Stimulated activated CD8-positive, alpha-beta memory T cell treated with anti-CD3 and anti-CD28 coated beads, Interleukin-4, amount 100 ng/mL, for 1 hour (primary cell): ENCODE results near the gene TEX14.
A peak's percentile ranks its signal among the peaks of the same experiment; 100 is the strongest.
"Not testable (repeated sequence)": the region's sequence is repeated elsewhere in the genome, so short reads cannot be mapped to it uniquely, and the experiment has no call there.

Experiments used
- DNase-seq, 2 donors: peaks; one replicate each; pipeline ENCODE4 v3.0.0-alpha.2; 2020; ENCODE audit warnings: low read depth in 2 of 2, low spot score in 1 of 2

TEX14 gene

DNA sequence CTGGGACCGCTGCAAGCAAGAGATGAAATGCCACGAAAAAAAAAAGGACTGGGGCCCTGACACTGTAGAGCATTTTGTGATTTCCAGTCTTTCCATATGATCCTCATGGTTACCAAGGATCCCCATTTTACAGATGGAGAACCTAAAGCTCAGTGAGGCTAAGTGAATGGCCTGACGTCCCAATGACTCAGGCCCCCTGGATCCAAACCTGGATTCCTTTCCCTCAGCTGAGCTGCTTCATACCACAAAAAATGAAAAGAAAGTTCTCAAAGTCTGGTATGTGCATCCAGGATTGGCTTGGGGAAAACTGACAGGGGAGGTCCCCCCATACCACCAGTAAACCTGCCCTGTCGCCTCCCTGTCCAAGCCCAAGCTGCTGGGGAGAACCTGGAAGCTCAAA is 80.5 kb downstream of the TEX14 start:
- DNase-seq, result no peak

GRCh38 chr17:58606934-58607333 is 84.9 kb downstream of the TEX14 start:
- DNase-seq, result no peak

GRCh38 chr17:58605986-58606385 is 85.9 kb downstream of the TEX14 start:
- DNase-seq, result no peak

GRCh38 chr17:58605470-58605869 is 86.4 kb downstream of the TEX14 start:
- DNase-seq, result no peak

- DNase-seq, result no peak
Measured at GRCh38 chr17:58601976-58602375, 89.9 kb downstream of the TEX14 start.

- DNase-seq, result no peak
Measured at GRCh38 chr17:58597371-58597770, 94.5 kb downstream of the TEX14 start.

DNA sequence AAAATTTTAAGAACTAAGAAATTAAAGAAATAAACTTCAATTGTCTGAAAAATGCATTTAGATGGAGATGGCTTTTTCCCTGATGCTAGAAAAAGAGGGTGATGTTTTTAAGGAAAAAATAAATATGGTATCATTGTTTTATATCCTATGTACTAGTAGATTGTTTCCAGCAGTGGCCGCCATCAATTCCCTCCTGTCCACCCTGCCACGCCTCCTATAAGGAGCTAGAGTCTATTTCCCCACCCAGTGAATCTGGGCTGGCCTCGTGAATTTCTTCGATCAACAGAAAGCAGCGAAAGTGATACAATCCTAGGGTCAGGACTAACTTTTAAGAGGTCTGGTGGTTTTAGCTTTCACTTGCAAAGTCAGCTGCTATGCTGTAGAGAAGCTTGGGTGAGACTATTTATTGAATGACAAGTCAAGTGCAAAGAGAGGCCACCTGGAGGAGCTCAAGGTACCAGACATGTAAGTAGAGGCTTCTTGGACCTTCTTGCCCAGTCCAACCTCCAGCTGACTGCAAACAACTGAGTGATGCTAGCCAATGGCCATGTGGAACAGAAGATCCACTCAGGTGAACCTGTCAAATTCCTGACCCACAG is 96.6 kb downstream of the TEX14 start:
- no peak for DNase-seq

- no peak for DNase-seq
Measured at GRCh38 chr17:58593123-58593522, 98.7 kb downstream of the TEX14 start.

DNA sequence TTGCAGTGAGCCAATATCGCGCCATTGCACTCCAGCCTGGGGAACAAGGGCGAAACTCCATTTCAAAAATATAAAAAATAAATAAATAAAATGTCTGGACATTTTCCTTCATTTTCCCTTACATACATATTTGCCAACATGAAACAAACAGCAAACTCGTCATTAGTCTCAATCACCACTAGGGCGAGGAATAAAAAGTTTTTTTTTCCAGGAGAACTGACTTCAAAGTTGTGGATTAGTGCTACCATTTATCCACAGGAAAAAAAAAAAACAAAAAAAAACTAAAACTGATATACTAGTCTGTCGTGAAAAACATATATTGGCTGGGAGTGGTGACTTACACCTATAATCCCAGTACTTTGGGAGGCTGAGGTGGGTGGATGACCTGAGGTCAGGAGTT is 100.4 kb downstream of the TEX14 start:
- DNase-seq, result no peak

DNA sequence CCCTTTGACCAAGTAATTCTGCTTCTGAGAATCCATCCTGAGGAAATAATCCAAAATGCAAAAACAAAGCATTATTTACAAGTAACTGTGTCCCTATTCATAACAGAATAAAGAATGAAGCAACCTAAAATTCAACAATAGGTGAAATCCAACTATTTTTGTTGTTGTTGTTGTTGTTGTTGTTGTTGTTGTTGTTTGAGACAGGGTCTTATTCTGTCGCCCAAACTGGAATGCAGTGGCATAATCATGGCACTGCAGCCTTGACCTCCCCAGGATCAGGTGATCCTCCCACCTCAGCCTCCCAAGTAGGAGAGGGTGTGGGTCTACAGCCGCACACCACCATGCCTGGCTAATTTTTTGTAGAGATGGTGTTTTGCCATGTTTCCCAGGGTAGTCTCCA is 101.5 kb downstream of the TEX14 start:
- no peak for DNase-seq

- peak; percentile 14 to 35 for DNase-seq
Measured at GRCh38 chr17:58587713-58588117, 104.1 kb downstream of the TEX14 start.

DNA sequence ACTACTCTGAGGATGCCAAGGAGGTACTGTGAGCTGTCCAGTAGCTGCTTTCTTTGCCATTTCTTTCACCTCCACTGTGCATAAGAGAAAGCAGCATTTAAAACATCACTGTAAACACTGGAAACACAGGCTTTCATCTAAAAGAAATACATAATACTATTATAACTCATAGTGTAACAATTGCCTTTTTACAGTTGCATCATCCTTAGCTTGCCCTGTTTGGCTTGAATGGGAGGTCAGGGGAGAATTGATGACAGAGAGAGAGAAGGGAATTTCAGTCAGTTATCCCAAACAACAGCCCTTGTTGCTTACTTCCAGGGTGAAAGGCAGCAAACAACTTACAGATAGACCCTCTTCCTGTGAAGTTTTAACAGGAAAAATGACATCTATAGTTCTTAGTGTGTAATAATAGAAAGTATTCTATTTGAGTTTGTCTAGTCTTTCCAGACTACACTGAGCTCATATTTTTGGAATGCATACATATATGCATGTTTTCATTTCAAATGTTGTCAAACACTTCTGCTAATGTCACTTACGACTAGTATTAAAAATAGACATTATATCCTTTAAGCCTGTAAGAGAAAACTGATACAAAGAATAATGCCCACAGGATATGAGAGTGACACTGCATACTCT is 105.7 kb downstream of the TEX14 start:
- DNase-seq, result no peak

GRCh38 chr17:58585554-58585953 is 106.3 kb downstream of the TEX14 start:
- no peak for DNase-seq

- no peak for DNase-seq
Measured at GRCh38 chr17:58583486-58583885, 108.4 kb downstream of the TEX14 start.

DNA sequence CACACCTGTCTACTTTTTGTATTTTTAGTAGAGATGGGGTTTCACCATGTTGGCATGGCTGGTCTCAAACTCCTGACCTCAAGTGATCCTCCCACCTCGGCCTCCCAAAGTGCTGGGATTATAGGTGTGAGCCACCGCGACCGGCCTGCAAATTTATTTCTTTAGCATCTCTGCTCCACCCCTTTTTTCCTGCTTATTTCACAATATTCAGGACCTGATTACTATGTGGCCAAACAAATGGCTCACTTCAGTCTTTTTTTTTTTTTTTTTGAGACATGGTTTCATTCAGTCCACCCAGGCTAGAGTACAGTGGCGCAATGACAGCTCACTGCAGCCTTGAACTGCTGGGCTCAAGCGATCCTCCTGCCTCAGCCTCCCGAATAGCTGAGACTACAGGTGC is 109.1 kb downstream of the TEX14 start:
- DNase-seq, result not testable (repeated sequence)

DNA sequence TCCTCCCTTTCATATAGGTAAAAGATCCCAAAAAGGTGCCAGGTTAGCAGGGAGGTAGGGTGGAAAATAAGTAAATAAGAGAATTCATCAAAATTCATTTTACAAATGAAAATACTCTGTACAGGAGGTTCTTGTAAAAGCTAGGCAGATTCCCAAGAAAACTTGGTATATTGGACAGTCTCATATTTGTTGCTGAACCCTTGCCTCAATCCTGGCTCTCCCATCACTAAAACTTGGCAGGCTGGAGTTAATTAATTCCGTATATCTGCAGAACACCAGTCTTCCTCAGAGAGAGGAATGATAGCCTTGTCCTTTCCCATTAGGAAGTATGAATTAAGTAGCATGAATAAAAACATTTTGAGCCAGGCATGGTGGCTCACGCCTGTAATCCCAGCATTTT is 111.2 kb downstream of the TEX14 start:
- DNase-seq, result no peak

GRCh38 chr17:58577696-58578095 is 114.1 kb downstream of the TEX14 start:
- peak; percentile 5 to 15 for DNase-seq

- DNase-seq, result no peak
Measured at GRCh38 chr17:58576679-58577367, 115.0 kb downstream of the TEX14 start.

GRCh38 chr17:58575511-58575910 is 116.3 kb downstream of the TEX14 start:
- no peak for DNase-seq

DNA sequence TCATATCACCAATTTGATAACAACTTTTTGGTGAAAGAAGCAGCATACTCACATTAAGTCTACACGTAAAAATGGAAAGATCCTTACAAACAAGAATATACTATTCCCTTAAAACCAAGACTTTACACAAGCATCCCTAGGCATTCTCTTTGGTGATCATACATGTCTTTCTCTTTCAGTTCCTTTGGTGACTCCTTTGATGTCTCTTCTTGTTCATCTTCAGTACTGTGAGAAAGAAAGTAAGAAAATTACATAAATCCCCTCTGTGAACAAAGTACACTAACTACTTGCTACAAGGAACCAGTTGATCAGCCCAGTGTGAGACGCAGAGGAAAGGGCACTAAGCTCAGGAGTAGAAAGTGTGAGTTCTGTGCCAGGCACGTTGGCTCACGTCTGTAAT is 117.8 kb downstream of the TEX14 start:
- DNase-seq, result no peak

DNA sequence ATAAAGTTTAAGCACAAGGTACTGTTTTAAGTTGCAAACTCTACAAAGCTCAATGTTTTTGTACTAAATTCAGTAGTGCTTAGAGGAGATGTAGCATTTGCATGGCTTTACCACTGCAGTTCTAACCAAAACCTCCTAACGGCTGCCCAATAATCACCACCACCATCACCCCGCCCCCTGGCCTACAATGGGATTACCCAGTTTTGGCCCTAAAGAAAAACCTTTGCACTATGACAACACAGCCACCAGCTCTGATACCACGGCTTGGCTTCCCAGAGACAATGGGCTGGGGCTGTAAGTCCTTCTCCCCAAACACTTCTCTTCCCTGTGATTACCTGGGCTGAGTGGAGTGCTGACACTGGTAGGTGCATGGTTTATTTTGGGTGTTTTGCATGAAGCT is 119.0 kb downstream of the TEX14 start:
- DNase-seq, result no peak

GRCh38 chr17:58570758-58571157 is 121.1 kb downstream of the TEX14 start:
- no peak for DNase-seq

DNA sequence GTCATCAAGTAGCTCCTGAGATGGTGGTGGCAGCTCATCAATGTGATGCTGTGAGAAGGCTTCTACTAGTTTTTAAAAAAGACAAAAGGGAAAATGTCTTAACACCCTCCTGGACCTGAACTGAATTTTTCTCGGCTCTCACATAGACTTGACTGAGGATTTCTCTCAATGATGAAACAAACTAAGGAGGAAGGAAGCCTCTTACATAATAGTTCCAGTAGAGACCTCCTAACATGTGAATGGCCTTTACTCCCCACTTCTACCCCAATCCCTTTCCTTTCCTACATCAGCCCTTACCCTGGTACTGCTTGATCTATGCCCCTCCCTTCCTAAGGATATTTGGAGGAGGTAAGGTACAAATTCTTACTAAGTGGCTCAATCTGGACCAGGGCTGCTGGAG is 122.6 kb downstream of the TEX14 start:
- no peak for DNase-seq
